Fibroblast of lung (primary cell): ENCODE data around the gene SLC25A34.

Experiments
- EZH2 ChIP-seq: IDR thresholded peaks from 2 replicates; pipeline ENCODE4 v1.5.1; 2012; ENCODE audit warnings: low read length, control low read depth, mild to moderate bottlenecking; ENCODE audit errors: missing control alignments
- TF ChIP-seq, protein P1 (sequence below), 2 donors: IDR thresholded peaks in 1 of 2; conservative IDR thresholded peaks in 1 of 2; 1 replicate in 1 of 2; 2 replicates in 1 of 2; pipeline ENCODE4 v1.5.1; 2011 to 2012; ENCODE audit warnings: low read length in 2 of 2, control low read depth in 1 of 2, inconsistent platforms in 1 of 2, low read depth in 1 of 2, mild to moderate bottlenecking in 1 of 2

DNA sequence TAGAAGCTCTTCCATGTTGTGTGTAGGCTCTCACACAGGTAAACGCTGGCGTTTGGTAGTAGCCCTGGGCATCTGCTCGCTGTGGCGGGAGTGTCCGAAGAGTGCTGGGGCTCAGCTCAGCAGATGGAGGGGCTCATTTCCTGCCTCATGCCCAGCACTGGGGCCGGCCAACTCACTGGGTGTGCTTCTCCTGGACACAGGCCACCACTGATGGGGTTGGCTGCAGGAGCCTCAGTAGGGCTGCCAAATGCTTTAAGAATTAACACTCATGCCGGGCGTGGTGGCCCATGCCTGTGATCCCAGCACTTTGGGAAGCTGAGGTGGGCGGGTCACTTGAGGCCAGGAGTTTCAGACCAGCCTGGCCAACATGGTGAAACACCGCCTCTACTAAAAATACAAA is 50.5 kb downstream of the SLC25A34 start:
- TF ChIP-seq, protein P1, sequence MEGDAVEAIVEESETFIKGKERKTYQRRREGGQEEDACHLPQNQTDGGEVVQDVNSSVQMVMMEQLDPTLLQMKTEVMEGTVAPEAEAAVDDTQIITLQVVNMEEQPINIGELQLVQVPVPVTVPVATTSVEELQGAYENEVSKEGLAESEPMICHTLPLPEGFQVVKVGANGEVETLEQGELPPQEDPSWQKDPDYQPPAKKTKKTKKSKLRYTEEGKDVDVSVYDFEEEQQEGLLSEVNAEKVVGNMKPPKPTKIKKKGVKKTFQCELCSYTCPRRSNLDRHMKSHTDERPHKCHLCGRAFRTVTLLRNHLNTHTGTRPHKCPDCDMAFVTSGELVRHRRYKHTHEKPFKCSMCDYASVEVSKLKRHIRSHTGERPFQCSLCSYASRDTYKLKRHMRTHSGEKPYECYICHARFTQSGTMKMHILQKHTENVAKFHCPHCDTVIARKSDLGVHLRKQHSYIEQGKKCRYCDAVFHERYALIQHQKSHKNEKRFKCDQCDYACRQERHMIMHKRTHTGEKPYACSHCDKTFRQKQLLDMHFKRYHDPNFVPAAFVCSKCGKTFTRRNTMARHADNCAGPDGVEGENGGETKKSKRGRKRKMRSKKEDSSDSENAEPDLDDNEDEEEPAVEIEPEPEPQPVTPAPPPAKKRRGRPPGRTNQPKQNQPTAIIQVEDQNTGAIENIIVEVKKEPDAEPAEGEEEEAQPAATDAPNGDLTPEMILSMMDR (conservative IDR thresholded peaks at IDR 0.05 in 1 of 2, IDR thresholded peaks at IDR 0.05 in 1 of 2; ENCODE audit: low read depth in 1 of 2, low read length in 2 of 2): no peak
- TF ChIP-seq EZH2: no peak
